ENCODE results near the gene SORL1. TPM values are rescaled to one million over a fixed set of nuclear protein-coding genes. Genes with fewer than 3 reads are reported as not detected.

Gene SORL1
- total RNA-seq, 1 donor from 2014 or later = 10.5 TPM

DNA sequence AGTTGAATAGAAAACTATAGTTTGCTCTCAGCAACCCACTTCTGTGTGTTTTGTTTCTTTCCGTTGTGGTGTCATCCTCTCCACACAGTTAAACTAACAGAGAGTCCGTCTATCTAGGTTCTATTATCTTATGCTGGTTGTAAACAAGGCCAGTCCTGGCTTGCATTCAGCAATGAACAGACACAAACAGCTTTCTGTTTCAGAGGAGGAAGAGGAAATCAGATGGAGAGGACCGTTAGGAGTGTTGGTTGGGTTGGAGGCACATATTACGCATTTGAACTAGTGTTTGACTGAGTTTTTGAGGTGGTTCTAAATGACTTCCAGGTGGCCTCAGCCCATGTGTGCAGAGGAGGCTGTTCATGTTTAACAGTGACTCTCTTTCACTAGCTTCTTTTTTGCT is 130.2 kb downstream of the SORL1 start:
- Histone ChIP-seq H3K27me3 (no peaks in the 10 kb centered on the region), H3K36me3 (peaks cover 7 to 25% of the 10 kb centered on the region in 2 donors), H3K27ac (no peak overlapping the region), H3K9me3 (no peaks in the 10 kb centered on the region), H3K4me3 (no peak overlapping the region), H3K4me1 (no peaks in the 10 kb centered on the region)
- TF ChIP-seq, protein P1, sequence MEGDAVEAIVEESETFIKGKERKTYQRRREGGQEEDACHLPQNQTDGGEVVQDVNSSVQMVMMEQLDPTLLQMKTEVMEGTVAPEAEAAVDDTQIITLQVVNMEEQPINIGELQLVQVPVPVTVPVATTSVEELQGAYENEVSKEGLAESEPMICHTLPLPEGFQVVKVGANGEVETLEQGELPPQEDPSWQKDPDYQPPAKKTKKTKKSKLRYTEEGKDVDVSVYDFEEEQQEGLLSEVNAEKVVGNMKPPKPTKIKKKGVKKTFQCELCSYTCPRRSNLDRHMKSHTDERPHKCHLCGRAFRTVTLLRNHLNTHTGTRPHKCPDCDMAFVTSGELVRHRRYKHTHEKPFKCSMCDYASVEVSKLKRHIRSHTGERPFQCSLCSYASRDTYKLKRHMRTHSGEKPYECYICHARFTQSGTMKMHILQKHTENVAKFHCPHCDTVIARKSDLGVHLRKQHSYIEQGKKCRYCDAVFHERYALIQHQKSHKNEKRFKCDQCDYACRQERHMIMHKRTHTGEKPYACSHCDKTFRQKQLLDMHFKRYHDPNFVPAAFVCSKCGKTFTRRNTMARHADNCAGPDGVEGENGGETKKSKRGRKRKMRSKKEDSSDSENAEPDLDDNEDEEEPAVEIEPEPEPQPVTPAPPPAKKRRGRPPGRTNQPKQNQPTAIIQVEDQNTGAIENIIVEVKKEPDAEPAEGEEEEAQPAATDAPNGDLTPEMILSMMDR (IDR thresholded peaks at IDR 0.05) = no peak
- intact Hi-C loops (cut with DNase I) = no loop called here
- no peak for DNase-seq (ENCODE audit: low spot score in 2 of 2)

DNA sequence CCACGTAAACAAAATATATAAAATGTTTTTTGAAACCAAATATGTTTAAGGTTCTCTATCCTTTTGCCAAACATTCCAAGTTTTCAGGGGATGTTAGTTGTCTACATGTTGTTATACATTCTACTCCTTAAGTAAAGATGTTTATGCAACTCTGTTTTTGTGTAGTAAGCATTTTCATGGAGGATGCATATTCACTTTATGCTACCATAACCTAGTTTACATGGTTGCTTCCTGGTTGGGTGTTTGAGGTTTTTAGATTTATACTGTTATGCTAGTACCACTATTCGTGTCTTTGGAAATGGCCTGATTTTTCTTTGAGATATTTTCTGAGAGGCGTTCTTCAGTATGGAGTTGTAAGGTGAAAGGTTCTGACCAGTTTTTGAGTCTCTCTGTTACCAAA is 131.7 kb downstream of the SORL1 start:
- no peaks in the 10 kb centered on the region for H3K9me3 ChIP-seq
- TF ChIP-seq, protein P1 (IDR thresholded peaks at IDR 0.05) = no peak
- DNase-seq (ENCODE audit: low spot score in 2 of 2) = no peak
- H3K27ac ChIP-seq = no peak overlapping the region
- H3K4me1 ChIP-seq = no peaks in the 10 kb centered on the region
- peaks cover 3 to 26% of the 10 kb centered on the region in 2 donors for H3K36me3 ChIP-seq
- H3K27me3 ChIP-seq = no peaks in the 10 kb centered on the region
- H3K4me3 ChIP-seq = no peak overlapping the region
- intact Hi-C loops (cut with DNase I) = no loop called here

DNA sequence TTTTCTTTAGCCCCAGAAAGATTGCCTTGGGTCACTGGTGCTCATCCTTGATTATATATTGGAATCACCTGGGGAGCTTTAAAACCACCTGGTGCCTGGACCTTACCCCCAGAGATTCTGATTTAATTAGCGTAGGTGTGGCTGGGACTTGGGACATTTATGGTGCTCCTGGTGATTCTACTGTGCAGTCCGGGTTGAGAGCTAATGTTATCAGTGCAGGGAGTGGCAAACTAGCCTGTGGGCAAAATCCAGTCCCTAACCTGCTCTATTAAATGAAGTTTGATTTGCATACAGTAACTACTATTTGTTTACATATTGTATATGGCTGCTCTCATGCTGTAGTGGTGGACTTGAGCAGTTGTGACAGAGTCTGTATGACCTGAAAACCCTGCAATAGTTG is 134.6 kb downstream of the SORL1 start:
- Histone ChIP-seq H3K27me3 (no peaks in the 10 kb centered on the region), H3K4me1 (no peaks in the 10 kb centered on the region), H3K9me3 (no peaks in the 10 kb centered on the region), H3K36me3 (peaks cover 0 to 20% of the 10 kb centered on the region in 2 donors), H3K4me3 (no peak overlapping the region), H3K27ac (no peak overlapping the region)
- TF ChIP-seq, protein P1 (IDR thresholded peaks at IDR 0.05) = no peak
- intact Hi-C loops (cut with DNase I) = no loop called here
- no peak for DNase-seq (ENCODE audit: low spot score in 2 of 2)

GRCh38 chr11:121587182-121587581 is 135.1 kb downstream of the SORL1 start:
- TF ChIP-seq, protein P1 (IDR thresholded peaks at IDR 0.05) = no peak
- Histone ChIP-seq H3K27me3 (no peaks in the 10 kb centered on the region), H3K4me1 (no peaks in the 10 kb centered on the region), H3K4me3 (no peak overlapping the region), H3K36me3 (peaks cover 0 to 20% of the 10 kb centered on the region in 2 donors), H3K9me3 (no peaks in the 10 kb centered on the region), H3K27ac (no peak overlapping the region)
- no peak for DNase-seq (ENCODE audit: low spot score in 2 of 2)
- intact Hi-C loops (cut with DNase I) = no loop called here

DNA sequence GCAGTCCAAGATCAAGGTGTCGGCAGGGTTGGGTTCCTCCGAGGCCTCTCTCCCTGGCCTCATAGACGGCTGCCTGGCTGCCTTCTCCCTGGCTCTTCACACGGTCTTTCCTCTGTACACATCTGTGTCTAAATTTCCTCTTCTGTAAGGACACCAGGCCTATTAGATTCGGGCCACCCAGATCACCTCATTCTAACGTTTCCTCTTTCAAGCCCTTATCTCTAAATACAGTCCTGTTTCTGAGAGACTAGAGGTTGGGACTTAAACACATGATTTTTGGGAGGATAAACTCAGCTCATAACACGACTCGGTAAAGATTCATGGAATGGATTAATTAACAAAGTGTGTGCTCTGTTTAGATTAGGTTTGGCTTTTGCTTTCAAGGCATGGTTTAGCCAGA is 136.6 kb downstream of the SORL1 start:
- no peak for DNase-seq (ENCODE audit: low spot score in 2 of 2)
- intact Hi-C loops (cut with DNase I) = no loop called here
- Histone ChIP-seq H3K9me3 (no peaks in the 10 kb centered on the region), H3K27ac (no peak overlapping the region), H3K36me3 (peaks cover 0 to 14% of the 10 kb centered on the region in 2 donors), H3K4me3 (no peak overlapping the region), H3K27me3 (no peaks in the 10 kb centered on the region), H3K4me1 (no peaks in the 10 kb centered on the region)
- TF ChIP-seq, protein P1 (IDR thresholded peaks at IDR 0.05) = no peak

Measured in ascending aorta (tissue), 2 donors.